ENCODE measurements around the gene C5orf47. TPM values are rescaled to one million over a fixed set of nuclear protein-coding genes. Genes with fewer than 3 reads are reported as not detected.

The C5orf47 gene
- total and polyA plus RNA-seq, 2 of the 4 experiments (the other 2 are of a cell fraction), result not detected

- H2BK120ac ChIP-seq (ENCODE audit: low read depth, low read length), result 0 out of 2 replicates have a peak overlapping the region, but pooled peaks have one; percentile 14
- no peak overlapping the region for H2BK15ac ChIP-seq (ENCODE audit: low read depth, low read length)
- H3K9me3 ChIP-seq (ENCODE audit: control insufficient read depth, insufficient read depth, low read length), result no peaks in the 10 kb centered on the region
- DNase-seq, result no peak
- POLR2A ChIA-PET (ENCODE audit: unreplicated experiment), result no interaction called here
- H3K4me3 ChIP-seq (ENCODE audit: insufficient read depth, low read depth, low read length), result no peak overlapping the region
- in situ Hi-C loops (cut with MboI; ENCODE audit: low sequenced_read_pairs), result loop anchor here (5.0 to 10.0 kb wide), 3 partner anchors 343 to 677 kb away; partner anchors contain the start of gene BOD1
- dilution Hi-C loops (cut with HindIII; ENCODE audit: low sequenced_read_pairs, unreplicated experiment), result no loop called here
- no peak overlapping the region for H4K5ac ChIP-seq (ENCODE audit: low read depth, low read length)
- H3K23ac ChIP-seq (ENCODE audit: low read depth, low read length), result no peak overlapping the region
- BruUV-seq (replicated peaks), result no TSS peak
- H3K4ac ChIP-seq (ENCODE audit: low read depth, low read length), result no peak overlapping the region; the same call in 1 of the 2 replicates
- H3K4me1 ChIP-seq (ENCODE audit: control insufficient read depth, insufficient read depth, low read length), result peaks cover 13% of the 10 kb centered on the region
- no peak overlapping the region for H3K18ac ChIP-seq (ENCODE audit: low read depth, low read length)
- no peak overlapping the region for H3K4me2 ChIP-seq (ENCODE audit: low read depth, low read length)
- no peak overlapping the region for H2AFZ ChIP-seq (replicated peaks; ENCODE audit: low read length, poor library complexity)
- no peak overlapping the region for H3K14ac ChIP-seq (replicated peaks; ENCODE audit: low read depth, low read length)
- H3K36me3 ChIP-seq (ENCODE audit: control insufficient read depth, insufficient read depth, low read length), result no peaks in the 10 kb centered on the region
- CTCF ChIA-PET, result interaction anchor here (1.2 kb wide), 1 partner anchor 334 kb away, joined by 3 read pairs; no protein-coding TSS in a partner anchor
- intact Hi-C loops (cut with micrococcal nuclease), result loop anchor here (2.0 to 10.0 kb wide), 5 partner anchors 83 to 805 kb away; partner anchors contain the start of gene CPEB4
- H3K27ac ChIP-seq (ENCODE audit: insufficient read depth, low read length), result no peak overlapping the region
- no peak for TF ChIP-seq NFE2L2 (IDR thresholded peaks at IDR 0.05; ENCODE audit: low read depth, low read length)
- TF ChIP-seq RFX5 (IDR thresholded peaks at IDR 0.05; ENCODE audit: low read depth, low read length), result no peak
- no peak for TF ChIP-seq MXI1 (IDR thresholded peaks at IDR 0.05; ENCODE audit: borderline replicate concordance, low read depth, low read length)
- no peak for TF ChIP-seq POLR2A (IDR thresholded peaks at IDR 0.05; ENCODE audit: low read depth, low read length)
- no peak for TF ChIP-seq RAD21 (IDR thresholded peaks at IDR 0.05; ENCODE audit: low read length)
- no peak for TF ChIP-seq CTCF (conservative IDR thresholded peaks at IDR 0.05; ENCODE audit: low read depth, low read length)
- no peak for TF ChIP-seq RCOR1 (IDR thresholded peaks at IDR 0.05; ENCODE audit: insufficient replicate concordance, low read length)
- TF ChIP-seq ELK1 (IDR thresholded peaks at IDR 0.05; ENCODE audit: borderline replicate concordance, low read depth, low read length), result no peak
- TF ChIP-seq CHD1 (IDR thresholded peaks at IDR 0.05; ENCODE audit: low read depth, low read length), result no peak
- no peak for TF ChIP-seq USF2 (IDR thresholded peaks at IDR 0.05; ENCODE audit: low read depth, low read length)
- TF ChIP-seq BHLHE40 (IDR thresholded peaks at IDR 0.05; ENCODE audit: low read depth, low read length), result no peak
- TF ChIP-seq CEBPB (IDR thresholded peaks at IDR 0.05; ENCODE audit: low read depth, low read length), result no peak
- no peaks in the 10 kb centered on the region for H4K20me1 ChIP-seq (ENCODE audit: insufficient read depth, low read length)
- 93% methylated on average over 3 of the region's 5 CpGs; no CpG with 5 or more reads in 1 of the 2 experiments for WGBS, 2 experiments (ENCODE audit: extremely low coverage in 2 of 2, insufficient read length in 1 of 2)
- H2BK5ac ChIP-seq (ENCODE audit: low read depth, low read length, poor library complexity, severe bottlenecking), result no peak overlapping the region
- no peak overlapping the region for H2AK9ac ChIP-seq (replicated peaks; ENCODE audit: low read depth, low read length, poor library complexity)
- no peak overlapping the region for H3K9ac ChIP-seq (ENCODE audit: low read depth, low read length)
- no peak overlapping the region for H4K8ac ChIP-seq (ENCODE audit: low read depth in 2 of 2, low read length in 2 of 2)
- H3K56ac ChIP-seq (ENCODE audit: extremely low read depth, insufficient read depth, low read length), result no peak overlapping the region
- no peak overlapping the region for H4K91ac ChIP-seq (ENCODE audit: insufficient read depth, low read depth, low read length)
- no peaks in the 10 kb centered on the region; the same call in 1 of the 2 replicates for H3K27me3 ChIP-seq (ENCODE audit: control insufficient read depth, insufficient read depth, low read length)
- no peaks in the 10 kb centered on the region for H3K79me1 ChIP-seq (ENCODE audit: low read depth in 1 of 2, low read length in 2 of 2)
- H2AK5ac ChIP-seq (ENCODE audit: low read depth, low read length), result no peak overlapping the region; the same call in 1 of the 2 replicates
- no peak overlapping the region for H2BK20ac ChIP-seq (ENCODE audit: low read depth, low read length)
- no peak for ATAC-seq (ENCODE audit: low read depth)
- H3K9me1 ChIP-seq (ENCODE audit: insufficient read depth, low read length), result no peaks in the 10 kb centered on the region; the same call in 1 of the 2 replicates
Measured at GRCh38 chr5:173971681-173972345, 17.2 kb upstream of the C5orf47 start.

Measured in IMR-90 (cell line).